Pancreas (tissue), 10 donors: ENCODE data around the gene SMTNL2. TPM values are rescaled to one million over a fixed set of nuclear protein-coding genes. Genes with fewer than 3 reads are reported as not detected.
A peak's percentile ranks its signal among the peaks of the same experiment; 100 is the strongest.

Source experiments
- ATAC-seq, 4 donors: fragments of 200-7000 bp; cut with Tn5 transposase; one replicate each; pipeline versions ENCODE4 v1.8.0 to v1.9.1; 2020; ENCODE audit warnings: mild to moderate bottlenecking in 4 of 4, moderate library complexity in 4 of 4
- DNase-seq, 6 donors: peaks; one replicate each; pipeline ENCODE4 v3.0.0-alpha.2; 2020
- FAIRE-seq: peaks from 2 replicates; lab custom pipeline; 2012; peaks lifted over from hg19 to GRCh38; lab: Jason Lieb, UNC
- H3K27ac ChIP-seq, 4 donors: fragments of 200-600 bp; sonication (generic); 1 replicate in 3 of 4; 2 replicates in 1 of 4; pipeline versions ENCODE4 v1.5.0 to v1.8.0; 2020
- H3K27me3 ChIP-seq, 4 donors: fragments of 200-600 bp; one replicate each; pipeline ENCODE4 v1.8.0; 2021
- H3K36me3 ChIP-seq, 3 donors: fragments of 200-600 bp; sonication (generic) in 1 of 3; one replicate each; pipeline versions ENCODE4 v1.5.0 to v1.8.0; 2020 to 2021
- H3K4me1 ChIP-seq, 3 donors: fragments of 200-600 bp; one replicate each; pipeline ENCODE4 v1.8.0; 2021
- H3K4me3 ChIP-seq, 4 donors: fragments of 200-600 bp; sonication (generic) in 2 of 4; one replicate each; pipeline versions ENCODE4 v1.5.0 to v1.8.0; 2020 to 2021
- H3K9me3 ChIP-seq, 4 donors: fragments of 200-600 bp; one replicate each; pipeline ENCODE4 v1.8.0; 2021
- WGBS, 2 donors: extraction: QIAGEN DNeasy Blood & Tissue Kit; methylation state at CpG; one replicate each; pipeline ENCODE4 v1.1.7; 2013; 5-methylcytosine and 5-hydroxymethylcytosine counted together
- intact Hi-C, 3 donors: fragments of 100-400 bp; cut with DNase I; formaldehyde crosslinking; loops; one replicate each; pipeline versions ENCODE4 v1.11.1 to v1.14.2; 2022
- polyA plus RNA-seq, 2 donors: library from polyadenylated mRNA; stranded (reverse); fragments of 200-250 nt; gene quantifications; one replicate each; pipeline ENCODE4 v1.2.3, GENCODE V29; 2013
- total RNA-seq, 6 donors: library from RNA; stranded (reverse); fragmentation: NEBNext Ultra II Directional in 4 of 6; extraction: Animal tissue kit (Norgen Biotek cat#: 25700) in 4 of 6; gene quantifications; one replicate each; pipeline versions ENCODE4 v1.2.1 to v1.2.4, GENCODE V29; 2021 to 2023
- TF ChIP-seq, protein P1 (sequence below), 4 donors: fragments of 200-600 bp; sonication (generic) in 3 of 4; IDR thresholded peaks; one replicate each; pipeline versions ENCODE4 v1.5.0 to v1.8.0; 2021; ENCODE audit warnings: antibody characterized with exemption in 4 of 4
- donor health status: healthy with polysubstance abuse.
- donor health status: DM: no; HTN: no; CAD: no; lungs with moderate emphysema.
- donor health status: DM: no; HTN: no; CAD: no.
- donor health status: control.
- donor health status: control.
- donor health status: Bipolar disorder and iron deficiency.
- donor health status: DM: yes; HTN: yes; CAD: no.
- donor health status: DM: no; HTN: no; CAD: no.
- donor health status: DM: no; HTN: no; CAD: no.
- donor health status: DM: yes; HTN: yes; CAD: no.

SMTNL2 gene
- total and polyA plus RNA-seq, 8 donors, result 0.09 to 0.59 (median 0.26) TPM; not detected in 2

DNA sequence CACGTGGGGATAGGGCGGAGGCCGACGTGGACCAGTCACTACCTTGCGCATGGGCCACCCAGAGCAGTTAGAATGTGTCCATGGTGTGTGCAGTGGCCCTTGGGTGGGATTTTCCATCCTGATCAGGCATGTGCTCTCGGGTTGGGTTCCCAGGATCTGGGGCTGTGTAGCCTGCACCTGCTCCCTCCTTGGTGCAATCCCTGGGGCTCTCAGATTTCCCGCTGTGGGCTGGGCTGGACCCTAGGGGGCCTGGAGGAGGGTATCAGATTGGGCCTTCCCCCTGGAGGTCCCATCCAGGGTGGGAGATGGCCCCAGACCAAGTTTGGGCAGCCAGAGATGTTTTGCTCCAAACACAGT, 1.3 kb downstream of the SMTNL2 start:
- no peak for FAIRE-seq

DNA sequence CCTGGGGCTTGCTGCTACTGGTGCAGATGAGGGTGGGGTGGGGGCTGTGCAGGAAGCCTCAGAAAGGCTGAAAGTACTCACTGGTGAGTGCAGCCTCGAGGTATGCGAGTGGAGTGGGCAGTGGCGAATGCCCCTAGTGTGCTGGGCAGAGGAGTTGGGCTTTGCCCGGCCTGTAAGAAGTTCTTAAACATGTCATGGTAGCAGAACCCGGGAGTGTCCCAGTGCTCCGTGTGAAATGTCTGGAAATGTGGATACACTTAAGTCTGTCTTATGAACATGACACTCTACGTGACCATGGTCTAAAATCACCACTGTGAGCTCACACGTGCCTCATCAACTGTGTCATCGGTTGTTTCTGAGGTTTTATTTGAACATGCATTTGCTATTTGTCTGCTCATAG, 1.7 kb downstream of the SMTNL2 start:
- intact Hi-C loops, result no loop called here
- Histone ChIP-seq H3K9me3 (no peaks in the 10 kb centered on the region), H3K27ac (no peak overlapping the region), H3K4me3 (no peak overlapping the region), H3K27me3 (peaks cover 0 to 5% (median 0%) of the 10 kb centered on the region in 4 donors), H3K36me3 (no peaks in the 10 kb centered on the region), H3K4me1 (peaks cover 0 to 8% (median 0%) of the 10 kb centered on the region in 3 donors)
- WGBS, 2 donors, result 73 to 77% methylated on average over 9 of the region's 9 CpGs
- TF ChIP-seq, protein P1, sequence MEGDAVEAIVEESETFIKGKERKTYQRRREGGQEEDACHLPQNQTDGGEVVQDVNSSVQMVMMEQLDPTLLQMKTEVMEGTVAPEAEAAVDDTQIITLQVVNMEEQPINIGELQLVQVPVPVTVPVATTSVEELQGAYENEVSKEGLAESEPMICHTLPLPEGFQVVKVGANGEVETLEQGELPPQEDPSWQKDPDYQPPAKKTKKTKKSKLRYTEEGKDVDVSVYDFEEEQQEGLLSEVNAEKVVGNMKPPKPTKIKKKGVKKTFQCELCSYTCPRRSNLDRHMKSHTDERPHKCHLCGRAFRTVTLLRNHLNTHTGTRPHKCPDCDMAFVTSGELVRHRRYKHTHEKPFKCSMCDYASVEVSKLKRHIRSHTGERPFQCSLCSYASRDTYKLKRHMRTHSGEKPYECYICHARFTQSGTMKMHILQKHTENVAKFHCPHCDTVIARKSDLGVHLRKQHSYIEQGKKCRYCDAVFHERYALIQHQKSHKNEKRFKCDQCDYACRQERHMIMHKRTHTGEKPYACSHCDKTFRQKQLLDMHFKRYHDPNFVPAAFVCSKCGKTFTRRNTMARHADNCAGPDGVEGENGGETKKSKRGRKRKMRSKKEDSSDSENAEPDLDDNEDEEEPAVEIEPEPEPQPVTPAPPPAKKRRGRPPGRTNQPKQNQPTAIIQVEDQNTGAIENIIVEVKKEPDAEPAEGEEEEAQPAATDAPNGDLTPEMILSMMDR (IDR thresholded peaks at IDR 0.05), result no peak
- FAIRE-seq, result no peak
- no peak for DNase-seq
- no peak for ATAC-seq

More for the DNA sequence above, 1.3 kb downstream of the SMTNL2 start:
- no peaks in the 10 kb centered on the region for H3K36me3 ChIP-seq
- no peak for DNase-seq
- 62% methylated on average over 7 of the region's 7 CpGs for WGBS, 2 donors
- H3K4me3 ChIP-seq, result no peak overlapping the region
- intact Hi-C loops, result no loop called here
- no peak overlapping the region for H3K27ac ChIP-seq
- no peaks in the 10 kb centered on the region for H3K9me3 ChIP-seq
- no peak for ATAC-seq
- H3K4me1 ChIP-seq, result peaks cover 0 to 8% (median 0%) of the 10 kb centered on the region in 3 donors
- TF ChIP-seq, protein P1 (IDR thresholded peaks at IDR 0.05), result no peak
- peaks cover 0 to 5% (median 0%) of the 10 kb centered on the region in 4 donors for H3K27me3 ChIP-seq

DNA sequence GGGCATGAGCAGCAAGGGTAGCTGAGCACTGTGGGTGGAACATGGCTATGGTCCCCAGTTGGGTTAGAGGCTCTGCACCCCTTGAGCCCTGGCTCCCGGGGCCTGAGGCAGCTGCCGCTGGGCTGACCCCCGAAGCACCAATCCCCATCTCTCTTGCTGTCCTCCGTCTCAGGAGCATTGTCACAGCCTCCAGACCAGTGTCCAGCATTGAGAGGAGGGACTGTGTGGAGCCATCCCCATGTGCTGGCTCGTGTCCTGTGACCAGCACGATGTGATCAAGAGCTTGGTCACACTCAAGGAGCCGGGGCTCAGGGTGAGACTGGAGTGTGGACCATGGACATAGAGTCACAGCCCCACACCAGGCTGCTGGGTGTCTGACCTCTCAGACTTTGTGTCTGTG, 2.9 kb downstream of the SMTNL2 start:
- no peak for FAIRE-seq
- Histone ChIP-seq H3K4me3 (no peak overlapping the region), H3K27me3 (peaks cover 0 to 5% (median 0%) of the 10 kb centered on the region in 4 donors), H3K4me1 (peaks cover 0 to 8% (median 0%) of the 10 kb centered on the region in 3 donors), H3K9me3 (no peaks in the 10 kb centered on the region), H3K36me3 (no peaks in the 10 kb centered on the region), H3K27ac (no peak overlapping the region)
- no peak for ATAC-seq
- WGBS, 2 donors, result 76 to 87% methylated on average over 7 of the region's 7 CpGs
- DNase-seq, result no peak
- intact Hi-C loops, result no loop called here
- TF ChIP-seq, protein P1 (IDR thresholded peaks at IDR 0.05), result no peak

DNA sequence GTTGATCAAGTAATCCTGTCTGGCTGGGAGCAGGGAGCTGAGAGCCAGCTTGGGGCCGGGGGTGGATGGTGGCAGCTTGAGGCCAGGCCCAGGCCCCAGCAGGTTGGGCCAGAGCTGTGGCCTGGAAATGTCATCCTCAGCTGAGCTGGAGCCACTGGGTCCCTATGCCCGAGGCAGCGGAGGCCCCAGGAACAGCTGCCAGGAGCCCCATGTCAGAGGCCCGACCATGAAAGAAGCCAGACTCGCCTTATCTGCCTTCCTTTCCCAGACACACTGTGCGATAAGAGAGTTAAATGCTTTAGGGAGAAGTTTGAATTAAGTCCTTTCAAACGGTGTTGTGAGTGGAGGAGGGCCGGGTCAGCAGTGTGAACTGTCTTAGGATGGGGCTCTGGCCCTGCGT, 3.5 kb downstream of the SMTNL2 start:
- Histone ChIP-seq H3K4me3 (no peak overlapping the region), H3K36me3 (no peaks in the 10 kb centered on the region), H3K9me3 (no peaks in the 10 kb centered on the region), H3K4me1 (peaks cover 0 to 8% (median 0%) of the 10 kb centered on the region in 3 donors), H3K27ac (no peak overlapping the region), H3K27me3 (peaks cover 0 to 5% (median 0%) of the 10 kb centered on the region in 4 donors)
- ATAC-seq, result no peak
- intact Hi-C loops, result no loop called here
- WGBS, 2 donors, result 64 to 66% methylated on average over 9 of the region's 9 CpGs
- TF ChIP-seq, protein P1 (IDR thresholded peaks at IDR 0.05), result no peak
- FAIRE-seq, result no peak
- no peak for DNase-seq

DNA sequence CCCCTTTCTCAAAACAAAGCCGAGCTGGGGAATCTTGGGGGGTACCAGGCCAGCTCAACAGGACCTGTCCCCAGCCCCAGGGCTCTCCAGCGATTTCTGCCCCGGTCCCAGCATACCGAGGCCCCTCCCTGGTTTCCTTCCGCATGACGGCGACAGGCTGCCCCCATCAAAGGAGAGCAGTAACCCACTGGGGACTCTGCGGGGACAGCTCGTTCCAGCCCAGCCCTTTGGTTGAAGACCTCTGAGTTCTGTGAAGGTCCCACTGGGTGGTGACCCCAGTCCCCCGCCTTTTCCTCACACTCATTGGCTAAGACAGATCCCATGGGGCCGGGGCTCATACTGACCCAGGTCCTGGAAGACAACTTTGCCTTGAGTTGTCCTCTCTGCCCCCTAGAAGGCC, 4.1 kb downstream of the SMTNL2 start:
- FAIRE-seq (no peak), DNase-seq (peak in 1 of 6 donors; percentile 50)
- peaks cover 0 to 5% (median 0%) of the 10 kb centered on the region in 4 donors for H3K27me3 ChIP-seq

More for the DNA sequence above, 4.1 kb downstream of the SMTNL2 start:
- ATAC-seq, result no peak
- TF ChIP-seq, protein P1 (IDR thresholded peaks at IDR 0.05), result no peak
- H3K36me3 ChIP-seq, result no peaks in the 10 kb centered on the region
- H3K4me3 ChIP-seq, result no peak overlapping the region
- 75 to 82% methylated on average over 11 of the region's 11 CpGs for WGBS, 2 donors
- no peaks in the 10 kb centered on the region for H3K9me3 ChIP-seq
- peaks cover 0 to 8% (median 0%) of the 10 kb centered on the region in 3 donors for H3K4me1 ChIP-seq
- H3K27ac ChIP-seq, result no peak overlapping the region
- intact Hi-C loops, result no loop called here
